K562 (cell line): Measurements from ENCODE around the gene SUPT3H. TPM values are rescaled to one million over a fixed set of nuclear protein-coding genes. Genes with fewer than 3 reads are reported as not detected.

ENCODE experiments used
- ARHGAP35 ChIP-seq: fragments of 450-650 bp; IDR thresholded peaks from 2 replicates; pipeline ENCODE4 v1.6.1; 2018; ENCODE audit not compliant: partially characterized antibody
- EHMT2 ChIP-seq: fragments of 450-650 bp; IDR thresholded peaks from 2 replicates; pipeline ENCODE4 v1.6.1; 2018; ENCODE audit warnings: antibody characterized with exemption
- FOXK2 ChIP-seq, 2 experiments: fragments of 450-650 bp; IDR thresholded peaks in 1 of 2; conservative IDR thresholded peaks in 1 of 2; 2 replicates each; pipeline ENCODE4 v1.6.1; 2016; ENCODE audit warnings: low read depth in 2 of 2, mild to moderate bottlenecking in 1 of 2
- HSF4 ChIP-seq: fragments of 250-450 bp; sonication (Bioruptor Pico); IDR thresholded peaks from 2 replicates; pipeline ENCODE4 v2.1.2; 2022; ENCODE audit warnings: mild to moderate bottlenecking, moderate library complexity, borderline replicate concordance
- IFI16 ChIP-seq: fragments of 250-450 bp; sonication (Bioruptor Pico); IDR thresholded peaks from 2 replicates; pipeline ENCODE4 v2.1.2; 2022; ENCODE audit warnings: mild to moderate bottlenecking, inconsistent platforms
- RBM15 ChIP-seq: fragments of 200-400 bp; formaldehyde crosslinking; IDR thresholded peaks from 2 replicates; pipeline ENCODE4 v1.6.1; 2018; ENCODE audit warnings: mild to moderate bottlenecking, low read length, moderate library complexity; ENCODE audit not compliant: insufficient read depth
- TBP ChIP-seq: optimal IDR thresholded peaks from 2 replicates; pipeline ENCODE3; 2011; ENCODE audit warnings: low read depth, low read length, improper control_type of control experiment
- ZFP30 ChIP-seq: fragments of 250-450 bp; sonication (Bioruptor Pico); IDR thresholded peaks from 2 replicates; pipeline ENCODE4 v1.8.0; 2022; ENCODE audit warnings: moderate library complexity, mild to moderate bottlenecking, inconsistent platforms, borderline replicate concordance
- ZNF280A ChIP-seq: fragments of 450-650 bp; IDR thresholded peaks from 2 replicates; pipeline ENCODE4 v1.6.1; 2018; ENCODE audit warnings: mild to moderate bottlenecking, low read depth; ENCODE audit not compliant: partially characterized antibody
- ZNF3 ChIP-seq: fragments of 250-450 bp; sonication (Bioruptor Pico); IDR thresholded peaks from 2 replicates; pipeline ENCODE4 v1.5.0; 2021; ENCODE audit warnings: mild to moderate bottlenecking, moderate library complexity
- ZNF507 ChIP-seq: conservative IDR thresholded peaks from 2 replicates; pipeline ENCODE4 v1.6.1; 2017; ENCODE audit warnings: missing genetic modification characterization, missing compliant biosample characterization
- ZNF79 ChIP-seq: fragments of 250-450 bp; sonication (Bioruptor Pico); IDR thresholded peaks from 2 replicates; pipeline ENCODE4 v1.4.0; 2020; ENCODE audit warnings: low read depth, mild to moderate bottlenecking, moderate library complexity
- polyA plus RNA-seq, 8 experiments: library from polyadenylated mRNA; depleted of rRNA in 4 of 8; stranded (reverse) in 5 of 8; unstranded in 3 of 8; fragments of >200 nt; fragmentation: Nextera tagmentation in 2 of 8; fragmentation: Illumina TruSeq in 1 of 8; extraction: Ambion mirVana in 2 of 8; extraction: Trizol in 1 of 8; gene quantifications; 2 replicates each; pipeline versions ENCODE4 v1.2.1 to v1.2.3, GENCODE V29; 2011 to 2014; ENCODE audit warnings: inconsistent platforms in 1 of 8, missing spikeins in 1 of 8
- total RNA-seq, 7 experiments: library from RNA; depleted of rRNA in 6 of 7; stranded (reverse); fragments of >200 nt in 6 of 7; fragmentation: Illumina TruSeq in 2 of 7; extraction: Trizol in 2 of 7; gene quantifications; 2 replicates each; pipeline versions ENCODE4 v1.2.1 to v1.2.3, GENCODE V29; 2011 to 2021; ENCODE audit warnings: low replicate concordance in 1 of 7
- TF ChIP-seq, protein P1 (sequence below): sonication (generic); formaldehyde crosslinking; IDR thresholded peaks from 2 replicates; pipeline ENCODE4 v1.8.1; 2022; ENCODE audit warnings: missing genetic modification reagents
- TF ChIP-seq, protein P2 (sequence below), 2 experiments: IDR thresholded peaks; 2 replicates each; pipeline ENCODE4 v1.6.1; 2011; ENCODE audit warnings: borderline replicate concordance in 1 of 2, control low read depth in 1 of 2, low read depth in 1 of 2, low read length in 1 of 2, mild to moderate bottlenecking in 1 of 2, mixed read lengths in 1 of 2, moderate library complexity in 1 of 2; ENCODE audit not compliant: insufficient read depth in 1 of 2, insufficient read length in 1 of 2, poor library complexity in 1 of 2, severe bottlenecking in 1 of 2; ENCODE audit errors: extremely low read depth in 1 of 2
- TF ChIP-seq, protein P3 (sequence below): sonication (generic); formaldehyde crosslinking; IDR thresholded peaks from 2 replicates; pipeline ENCODE4 v1.9.0; 2022; ENCODE audit warnings: mild to moderate bottlenecking, missing genetic modification reagents
- TF ChIP-seq, protein P4 (sequence below): fragments of 250-450 bp; sonication (Bioruptor Pico); IDR thresholded peaks from 2 replicates; pipeline ENCODE4 v1.4.0; 2020

The SUPT3H gene
- total and polyA plus RNA-seq, 9 of the 15 experiments (the other 6 are each of a cell fraction or from before 2014, with no cell fraction given) = 7.2 to 16.3 (median 11.9) TPM

- TF ChIP-seq, protein P1, sequence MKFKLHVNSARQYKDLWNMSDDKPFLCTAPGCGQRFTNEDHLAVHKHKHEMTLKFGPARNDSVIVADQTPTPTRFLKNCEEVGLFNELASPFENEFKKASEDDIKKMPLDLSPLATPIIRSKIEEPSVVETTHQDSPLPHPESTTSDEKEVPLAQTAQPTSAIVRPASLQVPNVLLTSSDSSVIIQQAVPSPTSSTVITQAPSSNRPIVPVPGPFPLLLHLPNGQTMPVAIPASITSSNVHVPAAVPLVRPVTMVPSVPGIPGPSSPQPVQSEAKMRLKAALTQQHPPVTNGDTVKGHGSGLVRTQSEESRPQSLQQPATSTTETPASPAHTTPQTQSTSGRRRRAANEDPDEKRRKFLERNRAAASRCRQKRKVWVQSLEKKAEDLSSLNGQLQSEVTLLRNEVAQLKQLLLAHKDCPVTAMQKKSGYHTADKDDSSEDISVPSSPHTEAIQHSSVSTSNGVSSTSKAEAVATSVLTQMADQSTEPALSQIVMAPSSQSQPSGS (CRISPR knock-in tag) = no peak
- TF ChIP-seq, protein P2, sequence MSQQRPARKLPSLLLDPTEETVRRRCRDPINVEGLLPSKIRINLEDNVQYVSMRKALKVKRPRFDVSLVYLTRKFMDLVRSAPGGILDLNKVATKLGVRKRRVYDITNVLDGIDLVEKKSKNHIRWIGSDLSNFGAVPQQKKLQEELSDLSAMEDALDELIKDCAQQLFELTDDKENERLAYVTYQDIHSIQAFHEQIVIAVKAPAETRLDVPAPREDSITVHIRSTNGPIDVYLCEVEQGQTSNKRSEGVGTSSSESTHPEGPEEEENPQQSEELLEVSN (IDR thresholded peaks at IDR 0.05; ENCODE audit: borderline replicate concordance in 1 of 2, extremely low read depth in 1 of 2, insufficient read depth in 1 of 2, insufficient read length in 1 of 2, low read depth in 1 of 2, low read length in 1 of 2, poor library complexity in 1 of 2, severe bottlenecking in 1 of 2) = no peak
- no peak for TF ChIP-seq ZNF79 (CRISPR knock-in tag)
- no peak for TF ChIP-seq EHMT2
- 0 out of 4 replicates have a peak, but pooled peaks of 1 of the 2 experiments have one; percentile 15 for TF ChIP-seq FOXK2 (conservative IDR thresholded peaks at IDR 0.05 in 1 of 2, IDR thresholded peaks at IDR 0.05 in 1 of 2; ENCODE audit: low read depth in 2 of 2)
- TF ChIP-seq, protein P3, sequence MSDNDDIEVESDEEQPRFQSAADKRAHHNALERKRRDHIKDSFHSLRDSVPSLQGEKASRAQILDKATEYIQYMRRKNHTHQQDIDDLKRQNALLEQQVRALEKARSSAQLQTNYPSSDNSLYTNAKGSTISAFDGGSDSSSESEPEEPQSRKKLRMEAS (CRISPR knock-in tag) = no peak
- no peak for TF ChIP-seq IFI16 (CRISPR knock-in tag)
- no peak for TF ChIP-seq ZNF3 (CRISPR knock-in tag)
- TF ChIP-seq ZFP30 (CRISPR knock-in tag) = no peak
- no peak for TF ChIP-seq TBP
- TF ChIP-seq ARHGAP35 = no peak
- TF ChIP-seq HSF4 (CRISPR knock-in tag) = no peak
- no peak for TF ChIP-seq RBM15
- TF ChIP-seq, protein P4, sequence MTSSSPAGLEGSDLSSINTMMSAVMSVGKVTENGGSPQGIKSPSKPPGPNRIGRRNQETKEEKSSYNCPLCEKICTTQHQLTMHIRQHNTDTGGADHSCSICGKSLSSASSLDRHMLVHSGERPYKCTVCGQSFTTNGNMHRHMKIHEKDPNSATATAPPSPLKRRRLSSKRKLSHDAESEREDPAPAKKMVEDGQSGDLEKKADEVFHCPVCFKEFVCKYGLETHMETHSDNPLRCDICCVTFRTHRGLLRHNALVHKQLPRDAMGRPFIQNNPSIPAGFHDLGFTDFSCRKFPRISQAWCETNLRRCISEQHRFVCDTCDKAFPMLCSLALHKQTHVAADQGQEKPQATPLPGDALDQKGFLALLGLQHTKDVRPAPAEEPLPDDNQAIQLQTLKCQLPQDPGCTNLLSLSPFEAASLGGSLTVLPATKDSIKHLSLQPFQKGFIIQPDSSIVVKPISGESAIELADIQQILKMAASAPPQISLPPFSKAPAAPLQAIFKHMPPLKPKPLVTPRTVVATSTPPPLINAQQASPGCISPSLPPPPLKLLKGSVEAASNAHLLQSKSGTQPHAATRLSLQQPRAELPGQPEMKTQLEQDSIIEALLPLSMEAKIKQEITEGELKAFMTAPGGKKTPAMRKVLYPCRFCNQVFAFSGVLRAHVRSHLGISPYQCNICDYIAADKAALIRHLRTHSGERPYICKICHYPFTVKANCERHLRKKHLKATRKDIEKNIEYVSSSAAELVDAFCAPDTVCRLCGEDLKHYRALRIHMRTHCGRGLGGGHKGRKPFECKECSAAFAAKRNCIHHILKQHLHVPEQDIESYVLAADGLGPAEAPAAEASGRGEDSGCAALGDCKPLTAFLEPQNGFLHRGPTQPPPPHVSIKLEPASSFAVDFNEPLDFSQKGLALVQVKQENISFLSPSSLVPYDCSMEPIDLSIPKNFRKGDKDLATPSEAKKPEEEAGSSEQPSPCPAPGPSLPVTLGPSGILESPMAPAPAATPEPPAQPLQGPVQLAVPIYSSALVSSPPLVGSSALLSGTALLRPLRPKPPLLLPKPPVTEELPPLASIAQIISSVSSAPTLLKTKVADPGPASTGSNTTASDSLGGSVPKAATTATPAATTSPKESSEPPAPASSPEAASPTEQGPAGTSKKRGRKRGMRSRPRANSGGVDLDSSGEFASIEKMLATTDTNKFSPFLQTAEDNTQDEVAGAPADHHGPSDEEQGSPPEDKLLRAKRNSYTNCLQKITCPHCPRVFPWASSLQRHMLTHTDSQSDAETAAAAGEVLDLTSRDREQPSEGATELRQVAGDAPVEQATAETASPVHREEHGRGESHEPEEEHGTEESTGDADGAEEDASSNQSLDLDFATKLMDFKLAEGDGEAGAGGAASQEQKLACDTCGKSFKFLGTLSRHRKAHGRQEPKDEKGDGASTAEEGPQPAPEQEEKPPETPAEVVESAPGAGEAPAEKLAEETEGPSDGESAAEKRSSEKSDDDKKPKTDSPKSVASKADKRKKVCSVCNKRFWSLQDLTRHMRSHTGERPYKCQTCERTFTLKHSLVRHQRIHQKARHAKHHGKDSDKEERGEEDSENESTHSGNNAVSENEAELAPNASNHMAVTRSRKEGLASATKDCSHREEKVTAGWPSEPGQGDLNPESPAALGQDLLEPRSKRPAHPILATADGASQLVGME (CRISPR knock-in tag) = no peak
- no peak for TF ChIP-seq ZNF507
- no peak for TF ChIP-seq ZNF280A
Observed at GRCh38 chr6:45377043-45377553, 636 bp downstream of the SUPT3H start (continued).
